ENCODE measurements around the gene PCSK6.
"Not testable (repeated sequence)": the region's sequence is repeated elsewhere in the genome, so short reads cannot be mapped to it uniquely, and the experiment has no call there.

PCSK6 gene

DNA sequence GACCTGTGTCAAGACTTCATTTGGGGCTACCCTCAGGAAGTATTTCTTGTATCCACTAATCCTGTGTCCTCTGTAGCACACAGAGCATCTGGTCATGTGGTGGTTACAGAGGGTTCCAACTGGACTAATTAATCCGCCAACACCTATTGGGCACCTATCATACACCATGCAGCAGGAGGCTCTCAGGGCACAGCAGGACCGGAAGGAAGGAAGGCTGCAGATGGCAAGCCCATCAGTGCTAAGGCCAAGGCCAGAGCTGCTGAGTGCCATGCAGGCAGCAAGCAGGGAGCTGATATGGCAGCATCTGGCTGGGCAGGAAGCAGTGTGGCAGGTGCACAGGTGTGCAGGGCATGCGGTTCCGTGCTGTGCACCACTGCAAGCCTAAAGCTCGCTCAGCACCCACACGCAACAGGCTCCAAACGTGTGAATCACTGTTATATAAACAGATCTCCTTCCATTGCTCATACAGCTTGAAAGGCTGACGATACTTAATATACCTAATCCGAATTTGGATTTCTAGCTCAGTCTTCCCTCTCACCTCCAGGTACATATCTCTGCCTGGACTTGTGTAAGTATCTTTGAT lies 130.1 kb downstream of the PCSK6 start:
- Histone ChIP-seq H3K27me3 (ENCODE audit: insufficient read depth, low read length) (no peaks in the 10 kb centered on the region), H3K4me1 (ENCODE audit: insufficient read depth, low read length) (peaks cover 8% of the 10 kb centered on the region), H3K36me3 (ENCODE audit: insufficient read depth, low read depth, low read length) (no peaks in the 10 kb centered on the region), H3K27ac (ENCODE audit: low read length) (no peak overlapping the region), H3K9me3 (ENCODE audit: insufficient read depth, low read depth, low read length) (no peaks in the 10 kb centered on the region), H3K9ac (ENCODE audit: low read depth, low read length) (no peak overlapping the region), H3K4me3 (ENCODE audit: low read length) (no peak overlapping the region)

- Histone ChIP-seq H3K27me3 (ENCODE audit: insufficient read depth, low read length) (no peaks in the 10 kb centered on the region), H3K4me1 (ENCODE audit: insufficient read depth, low read length) (peaks cover 8% of the 10 kb centered on the region), H3K27ac (ENCODE audit: low read length) (no peak overlapping the region), H3K9me3 (ENCODE audit: insufficient read depth, low read depth, low read length) (no peaks in the 10 kb centered on the region), H3K9ac (ENCODE audit: low read depth, low read length) (no peak overlapping the region), H3K4me3 (ENCODE audit: low read length) (no peak overlapping the region), H3K36me3 (ENCODE audit: insufficient read depth, low read depth, low read length) (no peaks in the 10 kb centered on the region)
Observed at GRCh38 chr15:101358895-101359294, 130.6 kb downstream of the PCSK6 start.

DNA sequence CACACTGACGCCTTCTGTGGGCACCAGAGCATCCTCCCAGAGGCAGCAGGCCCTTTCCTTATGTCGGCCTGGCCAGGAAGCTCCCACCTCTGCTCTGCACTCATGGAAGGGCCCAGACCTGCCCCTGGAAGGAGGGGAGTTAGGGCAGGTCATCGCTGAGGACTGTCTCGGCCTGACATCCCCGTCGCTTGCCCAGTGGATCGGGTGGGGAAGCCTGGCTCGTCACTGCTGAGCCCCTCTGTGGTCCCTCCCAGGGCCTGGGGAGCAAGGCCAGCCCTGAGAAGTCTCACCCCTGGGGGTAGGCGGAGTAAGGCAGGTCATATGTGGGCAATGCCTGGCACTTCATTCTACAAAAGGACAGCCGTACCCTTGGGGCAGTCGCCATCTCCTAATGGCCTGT lies 131.6 kb downstream of the PCSK6 start:
- H3K9me3 ChIP-seq (ENCODE audit: insufficient read depth, low read depth, low read length), result no peaks in the 10 kb centered on the region
- H3K36me3 ChIP-seq (ENCODE audit: insufficient read depth, low read depth, low read length), result no peaks in the 10 kb centered on the region
- H3K4me1 ChIP-seq (ENCODE audit: insufficient read depth, low read length), result peaks cover 5% of the 10 kb centered on the region
- H3K27ac ChIP-seq (ENCODE audit: low read length), result no peak overlapping the region
- H3K4me3 ChIP-seq (ENCODE audit: low read length), result no peak overlapping the region
- no peak overlapping the region for H3K9ac ChIP-seq (ENCODE audit: low read depth, low read length)
- H3K27me3 ChIP-seq (ENCODE audit: insufficient read depth, low read length), result no peaks in the 10 kb centered on the region

- Histone ChIP-seq H3K27ac (ENCODE audit: low read length) (no peak overlapping the region), H3K9me3 (ENCODE audit: insufficient read depth, low read depth, low read length) (no peaks in the 10 kb centered on the region), H3K4me1 (ENCODE audit: insufficient read depth, low read length) (peaks cover 3% of the 10 kb centered on the region; the same call in 1 of the 2 replicates)
Observed at GRCh38 chr15:101357333-101357732, 132.2 kb downstream of the PCSK6 start.

DNA sequence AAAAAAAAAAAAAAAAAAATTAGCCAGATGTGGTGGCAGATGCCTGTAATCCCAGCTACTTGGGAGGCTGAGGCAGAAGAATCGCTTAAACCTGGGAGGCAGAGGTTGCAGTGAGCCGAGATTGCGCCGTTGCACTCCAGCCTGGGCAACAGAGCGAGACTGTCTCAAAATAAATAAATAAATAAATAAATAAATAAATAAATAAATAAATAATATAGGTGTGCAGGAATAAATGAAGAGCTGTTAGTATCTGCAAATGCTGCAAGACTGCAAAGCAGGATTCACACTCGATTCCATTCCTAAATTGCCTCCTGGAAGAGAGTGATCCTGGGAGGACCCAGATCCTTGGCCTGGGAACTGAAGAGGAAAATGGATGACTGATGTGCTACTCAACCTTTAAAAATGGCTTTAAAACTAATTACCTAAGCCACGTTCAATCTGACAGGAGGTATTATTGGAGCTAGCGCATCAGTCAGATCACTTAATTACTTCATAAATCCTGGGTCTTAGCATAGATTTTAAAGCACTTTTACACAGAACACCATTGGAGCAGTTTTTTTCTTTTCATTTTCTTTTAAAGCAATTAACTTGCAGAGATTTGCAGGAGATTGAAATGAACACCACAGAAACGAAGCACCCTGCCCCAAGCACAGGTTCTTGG lies 132.9 kb downstream of the PCSK6 start:
- not testable (repeated sequence) for H3K36me3 ChIP-seq (ENCODE audit: insufficient read depth, low read depth, low read length); H3K27me3 ChIP-seq (ENCODE audit: insufficient read depth, low read length); H3K27ac ChIP-seq (ENCODE audit: low read length); H3K4me3 ChIP-seq (ENCODE audit: low read length); H3K9ac ChIP-seq (ENCODE audit: low read depth, low read length); H3K9me3 ChIP-seq (ENCODE audit: insufficient read depth, low read depth, low read length); H3K4me1 ChIP-seq (ENCODE audit: insufficient read depth, low read length)

More at GRCh38 chr15:101357333-101357732, 132.2 kb downstream of the PCSK6 start:
- Histone ChIP-seq H3K36me3 (ENCODE audit: insufficient read depth, low read depth, low read length) (no peaks in the 10 kb centered on the region), H3K27me3 (ENCODE audit: insufficient read depth, low read length) (no peaks in the 10 kb centered on the region), H3K4me3 (ENCODE audit: low read length) (no peak overlapping the region), H3K9ac (ENCODE audit: low read depth, low read length) (no peak overlapping the region)

DNA sequence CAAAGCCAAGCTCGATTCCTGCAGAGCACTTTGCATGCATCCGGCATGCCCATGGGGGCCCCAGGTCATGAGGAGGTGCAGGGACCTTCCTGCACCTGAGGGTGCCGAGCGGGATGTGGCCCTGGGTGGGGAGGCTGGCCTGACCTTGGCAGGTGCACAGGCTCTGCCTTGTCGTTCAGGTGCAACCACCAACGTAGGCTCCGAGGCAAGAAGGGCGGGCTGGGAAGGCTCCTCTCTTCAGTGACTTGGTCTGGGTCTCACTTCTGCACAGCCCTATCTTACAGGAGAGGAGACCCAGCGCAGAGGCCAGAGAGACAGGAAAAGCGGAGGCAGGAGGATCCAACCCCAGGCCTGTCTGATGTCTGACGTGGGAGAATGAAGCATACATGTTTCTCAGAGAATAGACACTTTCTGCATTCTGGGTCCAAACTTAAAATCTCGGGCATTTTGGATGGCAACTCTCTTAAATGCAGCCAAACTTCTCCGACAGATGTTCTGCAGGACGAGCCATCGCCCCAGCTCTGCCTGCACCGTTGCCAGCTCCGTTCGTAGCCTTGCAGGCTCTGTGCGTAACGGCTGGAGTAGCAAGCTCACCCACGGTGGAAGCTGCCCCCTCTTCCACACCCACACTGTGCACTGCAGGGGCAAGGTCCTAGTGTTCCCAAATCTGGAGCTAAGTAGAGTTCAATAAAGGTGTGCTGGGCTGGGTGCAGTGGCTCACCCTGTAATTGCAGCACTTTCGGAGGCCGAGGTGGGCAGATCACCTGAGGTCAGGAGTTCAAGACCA lies 133.6 kb downstream of the PCSK6 start:
- Histone ChIP-seq H3K9ac (ENCODE audit: low read depth, low read length) (no peak overlapping the region), H3K4me3 (ENCODE audit: low read length) (no peak overlapping the region), H3K4me1 (ENCODE audit: insufficient read depth, low read length) (peaks cover 3% of the 10 kb centered on the region; the same call in 1 of the 2 replicates), H3K9me3 (ENCODE audit: insufficient read depth, low read depth, low read length) (no peaks in the 10 kb centered on the region), H3K27ac (ENCODE audit: low read length) (no peak overlapping the region), H3K27me3 (ENCODE audit: insufficient read depth, low read length) (no peaks in the 10 kb centered on the region), H3K36me3 (ENCODE audit: insufficient read depth, low read depth, low read length) (no peaks in the 10 kb centered on the region)

DNA sequence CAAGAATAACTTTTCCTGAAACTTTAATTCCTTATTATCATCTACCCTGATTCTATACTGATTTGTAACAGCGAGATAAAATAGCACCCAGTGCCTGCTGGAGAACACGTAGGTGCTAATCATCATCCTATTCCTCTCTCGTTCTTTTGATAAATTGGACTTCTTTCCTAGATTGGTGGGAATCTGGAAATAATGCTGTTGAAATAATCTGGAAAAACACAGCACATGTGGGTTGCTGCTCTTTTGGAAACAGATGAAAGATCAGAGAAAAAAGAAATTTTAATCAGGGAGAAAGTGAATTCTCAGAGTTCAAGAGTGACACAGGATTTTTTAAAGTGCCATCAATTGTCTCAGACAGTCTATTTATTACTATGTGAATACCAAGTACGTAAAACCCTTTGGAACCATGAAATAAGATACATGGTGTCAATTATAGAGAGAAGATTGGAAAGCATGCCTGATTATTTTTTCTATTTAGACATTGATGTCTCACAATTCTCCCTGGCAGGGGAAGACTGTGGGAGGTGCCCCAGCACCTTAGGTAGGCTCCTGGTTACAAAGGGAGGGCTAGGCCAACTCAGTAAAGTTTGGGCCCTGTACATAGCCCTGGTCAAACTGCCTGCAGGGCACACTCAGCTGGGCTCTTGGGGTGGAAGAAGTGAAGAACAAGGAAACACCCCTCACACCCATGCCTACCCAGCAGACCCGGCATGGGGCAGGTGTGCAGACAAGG lies 134.4 kb downstream of the PCSK6 start:
- H3K9me3 ChIP-seq (ENCODE audit: insufficient read depth, low read depth, low read length), result no peaks in the 10 kb centered on the region
- H3K36me3 ChIP-seq (ENCODE audit: insufficient read depth, low read depth, low read length), result no peaks in the 10 kb centered on the region
- H3K9ac ChIP-seq (ENCODE audit: low read depth, low read length), result no peak overlapping the region
- H3K4me3 ChIP-seq (ENCODE audit: low read length), result no peak overlapping the region
- H3K27ac ChIP-seq (ENCODE audit: low read length), result no peak overlapping the region
- H3K27me3 ChIP-seq (ENCODE audit: insufficient read depth, low read length), result no peaks in the 10 kb centered on the region
- peaks cover 3% of the 10 kb centered on the region; the same call in 1 of the 2 replicates for H3K4me1 ChIP-seq (ENCODE audit: insufficient read depth, low read length)

GRCh38 chr15:101353240-101353639 lies 136.3 kb downstream of the PCSK6 start:
- Histone ChIP-seq H3K4me1 (ENCODE audit: insufficient read depth, low read length) (no peaks in the 10 kb centered on the region), H3K36me3 (ENCODE audit: insufficient read depth, low read depth, low read length) (no peaks in the 10 kb centered on the region), H3K27me3 (ENCODE audit: insufficient read depth, low read length) (no peaks in the 10 kb centered on the region), H3K9me3 (ENCODE audit: insufficient read depth, low read depth, low read length) (no peaks in the 10 kb centered on the region), H3K27ac (ENCODE audit: low read length) (no peak overlapping the region), H3K9ac (ENCODE audit: low read depth, low read length) (no peak overlapping the region), H3K4me3 (ENCODE audit: low read length) (no peak overlapping the region)

- H3K27me3 ChIP-seq (ENCODE audit: insufficient read depth, low read length), result no peaks in the 10 kb centered on the region
- H3K4me3 ChIP-seq (ENCODE audit: low read length), result no peak overlapping the region
- no peaks in the 10 kb centered on the region for H3K4me1 ChIP-seq (ENCODE audit: insufficient read depth, low read length)
- H3K9me3 ChIP-seq (ENCODE audit: insufficient read depth, low read depth, low read length), result no peaks in the 10 kb centered on the region
- H3K9ac ChIP-seq (ENCODE audit: low read depth, low read length), result no peak overlapping the region
- no peaks in the 10 kb centered on the region for H3K36me3 ChIP-seq (ENCODE audit: insufficient read depth, low read depth, low read length)
- no peak overlapping the region for H3K27ac ChIP-seq (ENCODE audit: low read length)
Observed at GRCh38 chr15:101351736-101352135, 137.8 kb downstream of the PCSK6 start.

DNA sequence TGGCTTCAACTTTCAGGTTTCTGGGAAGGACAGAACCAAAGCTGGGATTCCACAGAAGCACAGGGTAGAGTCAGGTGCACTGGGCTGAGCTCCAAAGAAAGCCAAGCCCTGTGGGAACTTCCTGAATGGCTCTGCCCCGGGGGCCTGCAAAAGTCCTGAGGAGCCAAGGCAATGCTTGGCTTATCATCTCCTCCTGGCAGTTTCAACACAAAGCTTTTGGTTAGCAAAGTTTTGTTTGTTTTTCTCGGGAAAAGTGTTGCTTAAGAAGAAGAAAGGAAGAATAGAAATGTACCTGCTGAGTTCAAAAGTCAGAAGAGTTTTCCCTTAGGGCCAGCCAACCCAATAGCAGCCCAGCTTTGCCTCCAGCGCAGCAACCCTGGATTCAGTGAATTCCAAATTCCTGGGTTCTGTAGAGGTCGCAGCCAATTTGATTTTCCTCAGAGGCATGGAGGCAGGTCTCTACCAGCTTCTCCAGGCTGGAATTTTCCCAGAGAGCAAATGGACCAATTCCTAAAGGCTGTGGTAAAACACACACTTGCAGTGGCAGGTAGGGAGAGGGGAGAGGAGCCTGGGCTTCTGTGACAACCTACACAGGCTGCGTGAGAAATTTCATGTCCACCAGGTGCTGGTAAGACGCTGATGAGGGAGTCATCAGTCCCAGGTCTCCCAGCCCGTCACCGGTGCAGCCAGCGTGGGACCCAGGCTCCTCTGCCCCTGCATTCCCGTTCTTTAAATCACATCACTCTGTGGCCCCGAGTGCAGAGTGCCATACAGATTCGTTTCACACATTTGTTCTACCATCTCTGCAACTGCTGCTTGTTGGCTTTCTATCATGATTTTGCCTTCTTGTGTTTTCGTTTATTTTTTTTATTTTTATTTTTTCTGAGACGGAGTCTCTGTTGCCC lies 140.2 kb downstream of the PCSK6 start:
- no peak overlapping the region for H3K9ac ChIP-seq (ENCODE audit: low read depth, low read length)
- no peak overlapping the region for H3K4me3 ChIP-seq (ENCODE audit: low read length)
- H3K9me3 ChIP-seq (ENCODE audit: insufficient read depth, low read depth, low read length), result no peaks in the 10 kb centered on the region
- no peak overlapping the region for H3K27ac ChIP-seq (ENCODE audit: low read length)
- no peaks in the 10 kb centered on the region for H3K4me1 ChIP-seq (ENCODE audit: insufficient read depth, low read length)
- no peaks in the 10 kb centered on the region for H3K36me3 ChIP-seq (ENCODE audit: insufficient read depth, low read depth, low read length)
- no peaks in the 10 kb centered on the region for H3K27me3 ChIP-seq (ENCODE audit: insufficient read depth, low read length)

- Histone ChIP-seq H3K27ac (ENCODE audit: low read length) (no peak overlapping the region), H3K4me3 (ENCODE audit: low read length) (no peak overlapping the region)
Observed at GRCh38 chr15:101348643-101349042, 140.9 kb downstream of the PCSK6 start.

More at GRCh38 chr15:101348643-101349042, 140.9 kb downstream of the PCSK6 start:
- no peaks in the 10 kb centered on the region for H3K9me3 ChIP-seq (ENCODE audit: insufficient read depth, low read depth, low read length)
- H3K4me1 ChIP-seq (ENCODE audit: insufficient read depth, low read length), result no peaks in the 10 kb centered on the region
- H3K9ac ChIP-seq (ENCODE audit: low read depth, low read length), result no peak overlapping the region
- no peaks in the 10 kb centered on the region for H3K27me3 ChIP-seq (ENCODE audit: insufficient read depth, low read length)
- H3K36me3 ChIP-seq (ENCODE audit: insufficient read depth, low read depth, low read length), result no peaks in the 10 kb centered on the region
